ENCODE data around the gene CSRP1. TPM values are rescaled to one million over a fixed set of nuclear protein-coding genes. Genes with fewer than 3 reads are reported as not detected.

CSRP1 gene
- total and polyA plus RNA-seq, 4 experiments from 2014 or later, result 34.2 to 79.3 (median 55.3) TPM

GRCh38 chr1:201513498-201514243, 6.7 kb upstream of the CSRP1 start:
- intact Hi-C loops (cut with micrococcal nuclease), result loop anchor here (1.0 kb wide), 2 partner anchors 31 to 65 kb away; no protein-coding TSS in a partner anchor
- Mint-ChIP-seq H3K9me3 (no peaks in the 10 kb centered on the region), H3K36me3 (peaks cover 1 to 4% of the 10 kb centered on the region in 2 donors), H3K27me3 (no peaks in the 10 kb centered on the region), H3K4me3 (no peak overlapping the region), H3K4me1 (peaks cover 8 to 14% (median 9%) of the 10 kb centered on the region in 4 donors), H3K27ac (peak overlapping the region in 1 of 7 donors; percentile 16)
- no peak overlapping the region for H3K27ac ChIP-seq (ENCODE audit: low read depth, low read length)
- no peak for DNase-seq
- POLR2A ChIA-PET (ENCODE audit: partially characterized antibody), result interaction anchor here (0.7 to 3.4 kb wide), 4 partner anchors 10 to 65 kb away, joined by 3 to 41 read pairs (median 4); no protein-coding TSS in a partner anchor
- no peaks in the 10 kb centered on the region for H3K36me3 ChIP-seq (ENCODE audit: insufficient read depth, low read length)
- H3K4me1 ChIP-seq (ENCODE audit: insufficient read depth, low read length), result no peaks in the 10 kb centered on the region
- no peak overlapping the region for H3K4me3 ChIP-seq (ENCODE audit: low read length in 2 of 2)
- H3K27me3 ChIP-seq (ENCODE audit: insufficient read depth, low read length), result no peaks in the 10 kb centered on the region
- no peaks in the 10 kb centered on the region for H3K9me3 ChIP-seq (ENCODE audit: control insufficient read depth in 1 of 2, low read length in 2 of 2)
- CTCF ChIA-PET (ENCODE audit: partially characterized antibody), result interaction anchor here (0.6 to 24.2 kb wide), 22 partner anchors 9 to 316 kb away, joined by 3 to 714 read pairs (median 4); partner anchors contain the start of gene IPO9

GRCh38 chr1:201511941-201512539, 5.1 kb upstream of the CSRP1 start:
- H3K36me3 Mint-ChIP-seq, result peaks cover 1 to 4% of the 10 kb centered on the region in 2 donors
- Histone ChIP-seq H3K27me3 (ENCODE audit: insufficient read depth, low read length) (no peaks in the 10 kb centered on the region), H3K36me3 (ENCODE audit: insufficient read depth, low read length) (no peaks in the 10 kb centered on the region), H3K27ac (ENCODE audit: low read depth, low read length) (no peak overlapping the region), H3K4me1 (ENCODE audit: insufficient read depth, low read length) (peaks cover 11% of the 10 kb centered on the region), H3K4me3 (ENCODE audit: low read length in 2 of 2) (no peak overlapping the region), H3K9me3 (ENCODE audit: control insufficient read depth in 1 of 2, low read length in 2 of 2) (no peaks in the 10 kb centered on the region)
- no peak for DNase-seq
- H3K4me3 Mint-ChIP-seq, result no peak overlapping the region
- H3K27ac Mint-ChIP-seq, result peak overlapping the region in 1 of 7 donors; percentile 18
- POLR2A ChIA-PET (ENCODE audit: partially characterized antibody), result interaction anchor here (1.2 to 3.4 kb wide), 2 partner anchors 30 to 64 kb away, joined by 4 to 41 read pairs; no protein-coding TSS in a partner anchor
- no peaks in the 10 kb centered on the region for H3K9me3 Mint-ChIP-seq
- CTCF ChIA-PET (ENCODE audit: partially characterized antibody), result interaction anchor here (0.7 to 24.2 kb wide), 20 partner anchors 11 to 1162 kb away, joined by 3 to 714 read pairs (median 6); partner anchors contain the start of gene PHLDA3
- H3K4me1 Mint-ChIP-seq, result peaks cover 13 to 24% (median 20%) of the 10 kb centered on the region in 4 donors
- no peaks in the 10 kb centered on the region for H3K27me3 Mint-ChIP-seq
- intact Hi-C loops (cut with micrococcal nuclease), result no loop called here

GRCh38 chr1:201511396-201511940, 4.5 kb upstream of the CSRP1 start:
- no peak overlapping the region for H3K27ac Mint-ChIP-seq
- H3K27me3 ChIP-seq (ENCODE audit: insufficient read depth, low read length), result no peaks in the 10 kb centered on the region
- ChIA-PET POLR2A (ENCODE audit: partially characterized antibody) (interaction anchor here (3.4 kb wide), 1 partner anchor 30 kb away, joined by 41 read pairs; no protein-coding TSS in a partner anchor), CTCF (ENCODE audit: partially characterized antibody) (interaction anchor here (0.7 to 24.2 kb wide), 11 partner anchors 10 to 1161 kb away, joined by 3 to 714 read pairs (median 7); partner anchors contain the start of gene PHLDA3)
- H3K36me3 Mint-ChIP-seq, result peaks cover 0 to 4% of the 10 kb centered on the region in 2 donors
- peaks cover 12% of the 10 kb centered on the region for H3K4me1 ChIP-seq (ENCODE audit: insufficient read depth, low read length)
- intact Hi-C loops (cut with micrococcal nuclease), result no loop called here
- no peaks in the 10 kb centered on the region for H3K27me3 Mint-ChIP-seq
- no peak overlapping the region for H3K27ac ChIP-seq (ENCODE audit: low read depth, low read length)
- peaks cover 13 to 26% (median 21%) of the 10 kb centered on the region in 4 donors for H3K4me1 Mint-ChIP-seq
- DNase-seq, result no peak
- H3K36me3 ChIP-seq (ENCODE audit: insufficient read depth, low read length), result no peaks in the 10 kb centered on the region
- H3K4me3 ChIP-seq (ENCODE audit: low read length in 2 of 2), result no peak overlapping the region
- no peaks in the 10 kb centered on the region for H3K9me3 ChIP-seq (ENCODE audit: control insufficient read depth in 1 of 2, low read length in 2 of 2)
- no peak overlapping the region for H3K4me3 Mint-ChIP-seq
- no peaks in the 10 kb centered on the region for H3K9me3 Mint-ChIP-seq

- H3K27ac ChIP-seq (ENCODE audit: low read depth, low read length), result no peak overlapping the region
- POLR2A ChIA-PET (ENCODE audit: partially characterized antibody), result interaction anchor here (3.4 kb wide), 1 partner anchor 29 kb away, joined by 41 read pairs; no protein-coding TSS in a partner anchor
- Mint-ChIP-seq H3K27ac (peak overlapping the region in 2 of 7 donors; percentile 43 to 49), H3K36me3 (peaks cover 2 to 4% of the 10 kb centered on the region in 2 donors), H3K4me3 (no peak overlapping the region), H3K9me3 (no peaks in the 10 kb centered on the region), H3K27me3 (no peaks in the 10 kb centered on the region), H3K4me1 (peaks cover 20 to 34% (median 28%) of the 10 kb centered on the region in 4 donors)
- DNase-seq, result no peak
- peaks cover 19% of the 10 kb centered on the region for H3K4me1 ChIP-seq (ENCODE audit: insufficient read depth, low read length)
- no peaks in the 10 kb centered on the region for H3K36me3 ChIP-seq (ENCODE audit: insufficient read depth, low read length)
- H3K27me3 ChIP-seq (ENCODE audit: insufficient read depth, low read length), result no peaks in the 10 kb centered on the region
- CTCF ChIA-PET (ENCODE audit: partially characterized antibody), result interaction anchor here (1.1 to 24.2 kb wide), 4 partner anchors 9 to 62 kb away, joined by 3 to 714 read pairs (median 79); no protein-coding TSS in a partner anchor
- intact Hi-C loops (cut with micrococcal nuclease), result no loop called here
- H3K9me3 ChIP-seq (ENCODE audit: control insufficient read depth in 1 of 2, low read length in 2 of 2), result no peaks in the 10 kb centered on the region
- H3K4me3 ChIP-seq (ENCODE audit: low read length in 2 of 2), result no peak overlapping the region
Observed at GRCh38 chr1:201510734-201511133, 3.8 kb upstream of the CSRP1 start.

GRCh38 chr1:201509601-201510374, 2.9 kb upstream of the CSRP1 start:
- H3K27ac Mint-ChIP-seq, result peak overlapping the region in 4 of 7 donors; percentile 3 to 87 (median 53)
- H3K27ac ChIP-seq (ENCODE audit: low read depth, low read length), result no peak overlapping the region
- H3K9me3 ChIP-seq (ENCODE audit: control insufficient read depth in 1 of 2, low read length in 2 of 2), result no peaks in the 10 kb centered on the region
- intact Hi-C loops (cut with micrococcal nuclease), result no loop called here
- H3K4me1 ChIP-seq (ENCODE audit: insufficient read depth, low read length), result peaks cover 29% of the 10 kb centered on the region
- H3K27me3 ChIP-seq (ENCODE audit: insufficient read depth, low read length), result no peaks in the 10 kb centered on the region
- no peak for DNase-seq
- H3K36me3 ChIP-seq (ENCODE audit: insufficient read depth, low read length), result no peaks in the 10 kb centered on the region
- no peak overlapping the region for H3K4me3 ChIP-seq (ENCODE audit: low read length in 2 of 2)
- H3K36me3 Mint-ChIP-seq, result peaks cover under 1 to 2% of the 10 kb centered on the region in 2 donors
- ChIA-PET POLR2A (ENCODE audit: partially characterized antibody) (no interaction called here), CTCF (ENCODE audit: partially characterized antibody) (interaction anchor here (1.1 to 24.2 kb wide), 3 partner anchors 8 to 23 kb away, joined by 3 to 714 read pairs (median 110); no protein-coding TSS in a partner anchor)
- no peaks in the 10 kb centered on the region for H3K9me3 Mint-ChIP-seq
- H3K27me3 Mint-ChIP-seq, result no peaks in the 10 kb centered on the region
- H3K4me3 Mint-ChIP-seq, result peak overlapping the region in 3 of 8 donors; percentile 5 to 9 (median 7)
- H3K4me1 Mint-ChIP-seq, result peaks cover 28 to 42% (median 36%) of the 10 kb centered on the region in 4 donors

GRCh38 chr1:201508809-201509208, 1.9 kb upstream of the CSRP1 start:
- peaks cover 0 to 2% of the 10 kb centered on the region in 2 donors for H3K36me3 Mint-ChIP-seq
- peaks cover 32 to 50% (median 39%) of the 10 kb centered on the region in 4 donors for H3K4me1 Mint-ChIP-seq
- H3K4me1 ChIP-seq (ENCODE audit: insufficient read depth, low read length), result peaks cover 31% of the 10 kb centered on the region
- no peaks in the 10 kb centered on the region for H3K36me3 ChIP-seq (ENCODE audit: insufficient read depth, low read length)
- no peak for DNase-seq
- intact Hi-C loops (cut with micrococcal nuclease), result no loop called here
- H3K9me3 ChIP-seq (ENCODE audit: control insufficient read depth in 1 of 2, low read length in 2 of 2), result no peaks in the 10 kb centered on the region
- no peak overlapping the region for H3K4me3 ChIP-seq (ENCODE audit: low read length in 2 of 2)
- ChIA-PET POLR2A (ENCODE audit: partially characterized antibody) (no interaction called here), CTCF (ENCODE audit: partially characterized antibody) (interaction anchor here (5.8 to 24.2 kb wide), 2 partner anchors 7 to 23 kb away, joined by 110 to 714 read pairs; no protein-coding TSS in a partner anchor)
- no peaks in the 10 kb centered on the region for H3K27me3 Mint-ChIP-seq
- H3K4me3 Mint-ChIP-seq, result no peak overlapping the region
- H3K27ac Mint-ChIP-seq, result peak overlapping the region in 2 of 7 donors; percentile 8 to 27
- no peaks in the 10 kb centered on the region for H3K9me3 Mint-ChIP-seq
- no peaks in the 10 kb centered on the region for H3K27me3 ChIP-seq (ENCODE audit: insufficient read depth, low read length)
- H3K27ac ChIP-seq (ENCODE audit: low read depth, low read length), result no peak overlapping the region

Data from CD4-positive, alpha-beta memory T cell (primary cell).